GM12892 (cell line): ENCODE measurements around the gene CDH4.

ENCODE experiments used
- POLR2A ChIP-seq: IDR thresholded peaks from 2 replicates; pipeline ENCODE4 v1.6.1; 2011; ENCODE audit warnings: low read depth, low read length, control low read depth
- POLR2AphosphoS5 ChIP-seq: IDR thresholded peaks from 2 replicates; pipeline ENCODE4 v1.6.1; 2011; ENCODE audit warnings: low read depth, low read length, control low read depth
- TAF1 ChIP-seq: IDR thresholded peaks from 2 replicates; pipeline ENCODE4 v1.6.1; 2011; ENCODE audit warnings: low read depth, mild to moderate bottlenecking, control low read depth, low read length, borderline replicate concordance

- TF ChIP-seq POLR2AphosphoS5, result no peak
- no peak for TF ChIP-seq POLR2A
- TF ChIP-seq TAF1, result no peak
Measured at GRCh38 chr20:61447952-61448351, 195.9 kb downstream of the CDH4 start.
